HPDE6-E6E7 (cell line): ENCODE data around the gene COLEC12.

ENCODE experiments used
- DNase-seq: peaks from one replicate; pipeline ENCODE4 v3.0.0; 2011; ENCODE audit warnings: missing footprints; ENCODE audit errors: extremely low spot score

COLEC12 gene

GRCh38 chr18:389658-390357 lies 110.7 kb downstream of the COLEC12 start:
- no peak for DNase-seq

- no peak for DNase-seq
Measured at GRCh38 chr18:388200-388599, 112.3 kb downstream of the COLEC12 start.

- no peak for DNase-seq
Measured at GRCh38 chr18:386994-387393, 113.5 kb downstream of the COLEC12 start.

- DNase-seq, result no peak
Measured at GRCh38 chr18:384897-385296, 115.6 kb downstream of the COLEC12 start.

GRCh38 chr18:383135-383534 lies 117.4 kb downstream of the COLEC12 start:
- no peak for DNase-seq

- no peak for DNase-seq
Measured at GRCh38 chr18:382423-382984, 118.0 kb downstream of the COLEC12 start.

- no peak for DNase-seq
Measured at GRCh38 chr18:379681-380330, 120.7 kb downstream of the COLEC12 start.

- DNase-seq, result no peak
Measured at GRCh38 chr18:378079-378478, 122.4 kb downstream of the COLEC12 start.

- no peak for DNase-seq
Measured at GRCh38 chr18:377088-377487, 123.4 kb downstream of the COLEC12 start.

- DNase-seq, result no peak
Measured at GRCh38 chr18:376311-376710, 124.2 kb downstream of the COLEC12 start.

GRCh38 chr18:374721-375168 lies 125.8 kb downstream of the COLEC12 start:
- DNase-seq, result no peak

- DNase-seq, result no peak
Measured at GRCh38 chr18:373780-374179, 126.7 kb downstream of the COLEC12 start.

GRCh38 chr18:371609-371982 lies 128.9 kb downstream of the COLEC12 start:
- no peak for DNase-seq

- no peak for DNase-seq
Measured at GRCh38 chr18:370751-371608, 129.5 kb downstream of the COLEC12 start.

- DNase-seq, result no peak
Measured at GRCh38 chr18:369224-370015, 131.1 kb downstream of the COLEC12 start.

- DNase-seq, result no peak
Measured at GRCh38 chr18:366466-367061, 133.9 kb downstream of the COLEC12 start.

- DNase-seq, result no peak
Measured at GRCh38 chr18:365651-366050, 134.8 kb downstream of the COLEC12 start.

- no peak for DNase-seq
Measured at GRCh38 chr18:364256-364826, 136.2 kb downstream of the COLEC12 start.

- no peak for DNase-seq
Measured at GRCh38 chr18:363301-364085, 137.0 kb downstream of the COLEC12 start.
